ENCODE results near the gene IL24. TPM values are rescaled to one million over a fixed set of nuclear protein-coding genes. Genes with fewer than 3 reads are reported as not detected.

The IL24 gene
- total RNA-seq, 1 donor from 2014 or later, result not detected

GRCh38 chr1:206893380-206893779 is 3.9 kb upstream of the IL24 start:
- no peak for TF ChIP-seq CTCF (IDR thresholded peaks at IDR 0.05)
- no peaks in the 10 kb centered on the region for H3K36me3 Mint-ChIP-seq (ENCODE audit: low read depth)
- DNase-seq (ENCODE audit: low spot score), result no peak
- no peaks in the 10 kb centered on the region for H3K9me3 Mint-ChIP-seq (ENCODE audit: low read depth)
- H3K27ac Mint-ChIP-seq (ENCODE audit: unreplicated experiment), result no peak overlapping the region
- peaks cover 4% of the 10 kb centered on the region for H3K27me3 Mint-ChIP-seq (ENCODE audit: low read depth)
- H3K4me3 Mint-ChIP-seq (ENCODE audit: unreplicated experiment), result no peak overlapping the region
- peaks cover 20% of the 10 kb centered on the region for H3K4me1 Mint-ChIP-seq (ENCODE audit: low read depth)

GRCh38 chr1:206895325-206895724 is 1.9 kb upstream of the IL24 start:
- no peaks in the 10 kb centered on the region for H3K9me3 Mint-ChIP-seq (ENCODE audit: low read depth)
- no peaks in the 10 kb centered on the region for H3K36me3 Mint-ChIP-seq (ENCODE audit: low read depth)
- H3K27me3 Mint-ChIP-seq (ENCODE audit: low read depth), result peaks cover 1% of the 10 kb centered on the region
- no peak for DNase-seq (ENCODE audit: low spot score)
- H3K4me1 Mint-ChIP-seq (ENCODE audit: low read depth), result peaks cover 24% of the 10 kb centered on the region
- TF ChIP-seq CTCF (IDR thresholded peaks at IDR 0.05), result no peak
- H3K4me3 Mint-ChIP-seq (ENCODE audit: unreplicated experiment), result no peak overlapping the region
- H3K27ac Mint-ChIP-seq (ENCODE audit: unreplicated experiment), result peak overlapping the region; percentile 15

- Mint-ChIP-seq H3K4me1 (ENCODE audit: low read depth) (peaks cover 21% of the 10 kb centered on the region), H3K9me3 (ENCODE audit: low read depth) (no peaks in the 10 kb centered on the region), H3K27me3 (ENCODE audit: low read depth) (peaks cover 1% of the 10 kb centered on the region), H3K27ac (ENCODE audit: unreplicated experiment) (no peak overlapping the region), H3K36me3 (ENCODE audit: low read depth) (no peaks in the 10 kb centered on the region), H3K4me3 (ENCODE audit: unreplicated experiment) (no peak overlapping the region)
- no peak for TF ChIP-seq CTCF (IDR thresholded peaks at IDR 0.05)
- no peak for DNase-seq (ENCODE audit: low spot score)
Measured at GRCh38 chr1:206895837-206896242, 1.4 kb upstream of the IL24 start.

GRCh38 chr1:206896261-206896660 is 982 bp upstream of the IL24 start:
- Mint-ChIP-seq H3K36me3 (ENCODE audit: low read depth) (no peaks in the 10 kb centered on the region), H3K4me1 (ENCODE audit: low read depth) (peaks cover 21% of the 10 kb centered on the region), H3K4me3 (ENCODE audit: unreplicated experiment) (no peak overlapping the region), H3K27me3 (ENCODE audit: low read depth) (peaks cover under 1% of the 10 kb centered on the region), H3K9me3 (ENCODE audit: low read depth) (no peaks in the 10 kb centered on the region), H3K27ac (ENCODE audit: unreplicated experiment) (no peak overlapping the region)
- no peak for DNase-seq (ENCODE audit: low spot score)
- no peak for TF ChIP-seq CTCF (IDR thresholded peaks at IDR 0.05)

GRCh38 chr1:206898089-206898914 is 1.1 kb downstream of the IL24 start:
- H3K9me3 Mint-ChIP-seq (ENCODE audit: low read depth), result no peaks in the 10 kb centered on the region
- TF ChIP-seq CTCF (IDR thresholded peaks at IDR 0.05), result no peak
- H3K4me3 Mint-ChIP-seq (ENCODE audit: unreplicated experiment), result peak overlapping the region; percentile 13
- no peak for DNase-seq (ENCODE audit: low spot score)
- peak overlapping the region; percentile 45 for H3K27ac Mint-ChIP-seq (ENCODE audit: unreplicated experiment)
- no peaks in the 10 kb centered on the region for H3K27me3 Mint-ChIP-seq (ENCODE audit: low read depth)
- H3K36me3 Mint-ChIP-seq (ENCODE audit: low read depth), result no peaks in the 10 kb centered on the region
- peaks cover 19% of the 10 kb centered on the region for H3K4me1 Mint-ChIP-seq (ENCODE audit: low read depth)
